Measurements from ENCODE around the gene LGMN. TPM values are rescaled to one million over a fixed set of nuclear protein-coding genes. Genes with fewer than 3 reads are reported as not detected.
A peak's percentile ranks its signal among the peaks of the same experiment; 100 is the strongest.

Gene LGMN
- total RNA-seq, 1 experiment from 2014 or later, result not detected

DNA sequence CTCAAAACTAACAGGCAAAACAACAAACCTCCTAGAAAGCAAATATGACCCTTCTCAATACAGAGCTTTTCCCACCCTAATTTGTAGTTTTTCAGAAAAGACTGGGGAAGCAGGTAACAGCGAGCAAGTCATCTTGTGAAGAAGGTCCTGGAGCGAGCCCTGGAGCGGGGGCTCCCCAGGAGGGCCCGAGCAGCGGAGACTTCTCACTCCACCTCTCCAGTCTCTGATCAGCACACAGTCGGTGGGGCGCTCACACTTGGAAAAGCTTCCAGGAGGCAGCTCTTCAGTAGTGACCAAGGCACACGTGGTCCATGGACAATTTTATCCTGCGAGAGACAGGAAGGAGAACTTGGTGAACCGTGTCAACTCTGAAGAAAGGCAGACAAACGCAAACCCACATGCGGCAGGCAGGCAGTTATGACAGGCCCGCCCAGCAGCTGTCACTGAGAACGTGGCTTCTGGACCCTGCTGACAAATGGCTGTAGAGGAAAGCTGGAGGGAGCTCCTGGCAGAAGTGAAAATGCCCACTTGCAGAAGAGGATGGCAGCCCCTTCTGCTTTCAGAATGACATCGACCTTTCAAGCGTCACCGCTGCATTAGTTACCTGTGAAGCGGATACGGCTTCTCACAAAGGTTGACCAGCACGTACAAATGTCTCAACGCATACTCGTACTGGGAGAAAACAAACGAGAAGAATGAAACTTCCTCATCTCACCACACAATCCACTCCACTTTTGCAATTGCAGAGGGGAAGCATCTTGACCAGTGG lies 44.2 kb downstream of the LGMN start:
- Histone ChIP-seq H3K9me3 (ENCODE audit: low read length) (no peaks in the 10 kb centered on the region), H3K4me2 (ENCODE audit: low read depth, low read length, poor library complexity, severe bottlenecking) (no peak overlapping the region), H3K36me3 (ENCODE audit: insufficient read depth, low read length) (no peaks in the 10 kb centered on the region), H3K9me2 (replicated peaks; ENCODE audit: insufficient read depth, low read length) (no peaks in the 10 kb centered on the region), H3K4me3 (ENCODE audit: low read length) (no peak overlapping the region), H3K79me2 (ENCODE audit: low read length) (no peaks in the 10 kb centered on the region), H3K27ac (ENCODE audit: low read length) (no peak overlapping the region), H3K27me3 (ENCODE audit: low read length) (no peaks in the 10 kb centered on the region), H4K20me1 (ENCODE audit: insufficient read depth, low read depth, low read length) (no peaks in the 10 kb centered on the region), H3K4me1 (ENCODE audit: low read length) (no peaks in the 10 kb centered on the region), H3K9ac (ENCODE audit: low read length) (no peak overlapping the region), H2AFZ (ENCODE audit: low read length) (no peak overlapping the region)
- peak; percentile 66 for DNase-seq

DNA sequence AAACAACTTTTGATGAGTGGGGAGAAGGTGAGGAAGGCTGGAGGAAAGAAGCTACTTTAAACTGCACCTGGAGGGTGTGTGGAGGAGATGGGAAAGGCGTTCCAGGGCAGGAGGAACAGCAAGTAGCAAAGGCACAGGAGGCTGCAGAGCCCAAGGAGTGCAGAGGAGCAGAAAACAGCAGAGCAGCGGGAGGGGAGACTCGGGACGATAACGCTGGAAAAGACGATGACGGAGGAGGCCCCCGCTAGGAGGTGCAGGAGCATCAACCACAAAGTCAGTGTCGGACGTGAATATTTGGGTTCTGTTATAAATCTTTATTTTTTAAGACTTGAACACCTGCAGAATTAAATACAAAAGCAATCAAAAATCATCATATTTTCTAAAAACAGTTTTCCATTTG lies 44.9 kb downstream of the LGMN start:
- no peak overlapping the region for H3K4me2 ChIP-seq (ENCODE audit: low read depth, low read length, poor library complexity, severe bottlenecking)
- H3K9ac ChIP-seq (ENCODE audit: low read length), result no peak overlapping the region

DNA sequence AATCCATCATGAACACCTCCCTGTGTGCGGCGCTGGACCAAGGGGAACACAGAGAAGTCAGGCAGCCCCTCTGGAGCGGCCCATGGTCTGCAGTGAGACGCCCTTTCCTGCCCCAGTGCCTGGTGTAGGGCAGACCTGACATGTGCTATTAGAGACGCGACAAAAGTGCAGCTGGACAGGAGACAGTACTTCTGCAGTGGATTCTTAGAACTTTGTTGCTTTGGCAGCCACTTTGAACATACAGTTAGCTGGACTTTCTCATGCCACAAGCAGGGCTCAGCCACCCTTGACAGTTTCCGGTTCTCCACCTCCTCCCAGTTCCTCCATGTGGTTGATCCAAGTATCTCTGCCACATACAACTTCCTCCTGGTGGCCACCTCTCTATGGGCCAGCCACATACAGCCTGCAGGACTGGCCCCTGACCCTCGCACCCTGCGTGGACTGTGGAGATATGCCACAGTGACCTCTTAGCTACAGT lies 45.9 kb downstream of the LGMN start:
- Histone ChIP-seq H2AFZ (ENCODE audit: low read length) (no peak overlapping the region), H3K36me3 (ENCODE audit: insufficient read depth, low read length) (no peaks in the 10 kb centered on the region), H3K4me1 (ENCODE audit: low read length) (no peaks in the 10 kb centered on the region), H4K20me1 (ENCODE audit: insufficient read depth, low read depth, low read length) (no peaks in the 10 kb centered on the region), H3K79me2 (ENCODE audit: low read length) (no peaks in the 10 kb centered on the region), H3K9ac (ENCODE audit: low read length) (no peak overlapping the region), H3K4me3 (ENCODE audit: low read length) (no peak overlapping the region), H3K27me3 (ENCODE audit: low read length) (no peaks in the 10 kb centered on the region), H3K9me2 (replicated peaks; ENCODE audit: insufficient read depth, low read length) (no peaks in the 10 kb centered on the region), H3K27ac (ENCODE audit: low read length) (no peak overlapping the region), H3K9me3 (ENCODE audit: low read length) (no peaks in the 10 kb centered on the region), H3K4me2 (ENCODE audit: low read depth, low read length, poor library complexity, severe bottlenecking) (no peak overlapping the region)
- no peak for DNase-seq

More for the DNA sequence above, 44.9 kb downstream of the LGMN start:
- Histone ChIP-seq H3K36me3 (ENCODE audit: insufficient read depth, low read length) (no peaks in the 10 kb centered on the region), H3K4me1 (ENCODE audit: low read length) (no peaks in the 10 kb centered on the region), H3K27ac (ENCODE audit: low read length) (no peak overlapping the region), H4K20me1 (ENCODE audit: insufficient read depth, low read depth, low read length) (no peaks in the 10 kb centered on the region), H3K4me3 (ENCODE audit: low read length) (no peak overlapping the region), H2AFZ (ENCODE audit: low read length) (no peak overlapping the region), H3K9me3 (ENCODE audit: low read length) (no peaks in the 10 kb centered on the region), H3K9me2 (replicated peaks; ENCODE audit: insufficient read depth, low read length) (no peaks in the 10 kb centered on the region), H3K27me3 (ENCODE audit: low read length) (no peaks in the 10 kb centered on the region), H3K79me2 (ENCODE audit: low read length) (no peaks in the 10 kb centered on the region)
- no peak for DNase-seq

DNA sequence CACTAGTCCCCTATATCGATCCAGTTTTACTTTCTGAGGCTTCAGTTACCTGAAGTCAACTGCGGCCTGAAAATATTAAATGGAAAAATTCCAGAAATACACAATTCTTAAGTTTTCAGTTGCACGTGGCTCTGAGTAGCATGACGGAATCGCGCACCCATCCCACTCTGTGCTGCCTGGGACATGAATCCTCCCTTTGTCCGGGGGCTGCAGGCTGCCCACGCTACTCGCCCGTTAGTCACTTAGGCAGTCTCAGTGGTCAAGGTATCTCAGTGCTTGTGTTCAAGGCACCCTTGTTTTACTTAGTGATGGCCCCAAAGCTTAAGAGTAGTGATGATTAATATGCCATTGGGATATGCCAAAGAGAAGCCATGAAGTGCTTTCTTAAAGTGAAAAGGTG lies 46.6 kb downstream of the LGMN start:
- H3K9me3 ChIP-seq (ENCODE audit: low read length), result no peaks in the 10 kb centered on the region
- no peak overlapping the region for H3K4me3 ChIP-seq (ENCODE audit: low read length)
- H3K9me2 ChIP-seq (replicated peaks; ENCODE audit: insufficient read depth, low read length), result no peaks in the 10 kb centered on the region
- H3K27me3 ChIP-seq (ENCODE audit: low read length), result no peaks in the 10 kb centered on the region
- H3K36me3 ChIP-seq (ENCODE audit: insufficient read depth, low read length), result no peaks in the 10 kb centered on the region
- no peaks in the 10 kb centered on the region for H3K4me1 ChIP-seq (ENCODE audit: low read length)
- no peak overlapping the region for H3K27ac ChIP-seq (ENCODE audit: low read length)
- no peaks in the 10 kb centered on the region for H4K20me1 ChIP-seq (ENCODE audit: insufficient read depth, low read depth, low read length)
- DNase-seq, result no peak
- H3K4me2 ChIP-seq (ENCODE audit: low read depth, low read length, poor library complexity, severe bottlenecking), result no peak overlapping the region
- H3K79me2 ChIP-seq (ENCODE audit: low read length), result no peaks in the 10 kb centered on the region
- no peak overlapping the region for H2AFZ ChIP-seq (ENCODE audit: low read length)
- no peak overlapping the region for H3K9ac ChIP-seq (ENCODE audit: low read length)

DNA sequence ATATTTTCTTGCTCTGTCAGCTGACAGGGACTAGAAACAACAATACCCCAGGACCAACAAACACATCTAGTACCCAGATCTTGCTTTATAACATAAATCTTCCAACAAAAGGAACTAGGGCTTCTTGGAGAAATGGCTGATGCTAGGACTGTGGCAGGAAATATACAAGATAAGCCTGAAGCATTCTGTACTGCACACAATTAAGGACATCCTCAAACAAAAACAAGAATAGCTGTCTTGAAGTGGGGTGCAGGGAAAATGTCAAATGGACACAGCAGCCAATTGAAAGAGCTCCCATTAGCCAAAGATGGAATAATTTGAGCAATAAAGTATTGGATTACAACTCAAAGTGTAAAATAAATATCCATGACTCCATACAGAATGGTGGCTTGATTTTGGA lies 50.0 kb downstream of the LGMN start:
- no peak overlapping the region for H2AFZ ChIP-seq (ENCODE audit: low read length)
- H4K20me1 ChIP-seq (ENCODE audit: insufficient read depth, low read depth, low read length), result no peaks in the 10 kb centered on the region
- H3K27me3 ChIP-seq (ENCODE audit: low read length), result no peaks in the 10 kb centered on the region
- no peak overlapping the region for H3K27ac ChIP-seq (ENCODE audit: low read length)
- H3K79me2 ChIP-seq (ENCODE audit: low read length), result no peaks in the 10 kb centered on the region
- H3K4me1 ChIP-seq (ENCODE audit: low read length), result no peaks in the 10 kb centered on the region
- H3K4me3 ChIP-seq (ENCODE audit: low read length), result no peak overlapping the region
- no peak for DNase-seq
- no peaks in the 10 kb centered on the region for H3K36me3 ChIP-seq (ENCODE audit: insufficient read depth, low read length)
- no peaks in the 10 kb centered on the region for H3K9me3 ChIP-seq (ENCODE audit: low read length)
- no peaks in the 10 kb centered on the region for H3K9me2 ChIP-seq (replicated peaks; ENCODE audit: insufficient read depth, low read length)
- H3K4me2 ChIP-seq (ENCODE audit: low read depth, low read length, poor library complexity, severe bottlenecking), result no peak overlapping the region
- H3K9ac ChIP-seq (ENCODE audit: low read length), result no peak overlapping the region

DNA sequence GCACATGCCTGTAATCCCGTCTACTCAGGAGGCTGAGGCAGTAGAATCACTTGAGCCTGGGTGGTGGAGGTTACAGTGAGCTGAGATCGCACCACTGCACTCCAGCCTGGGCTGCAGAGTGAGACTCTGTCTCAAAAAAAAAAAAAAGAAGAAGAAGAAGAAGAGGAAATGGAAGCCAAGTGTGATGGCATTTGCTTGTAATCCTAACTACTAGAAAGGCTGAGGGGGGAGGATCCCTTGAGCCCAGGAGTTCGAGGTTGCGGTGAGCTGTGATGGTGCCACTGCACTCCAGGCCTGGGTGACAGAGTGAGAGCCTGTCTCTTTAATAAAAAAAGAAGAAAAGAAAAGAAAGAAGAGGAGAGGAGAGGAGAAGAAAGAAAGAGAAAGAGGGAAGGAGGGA lies 52.1 kb downstream of the LGMN start:
- no peaks in the 10 kb centered on the region for H3K27me3 ChIP-seq (ENCODE audit: low read length)
- no peak for DNase-seq
- H3K9me2 ChIP-seq (replicated peaks; ENCODE audit: insufficient read depth, low read length), result no peaks in the 10 kb centered on the region
- H3K4me3 ChIP-seq (ENCODE audit: low read length), result no peak overlapping the region
- H3K36me3 ChIP-seq (ENCODE audit: insufficient read depth, low read length), result no peaks in the 10 kb centered on the region
- no peaks in the 10 kb centered on the region for H3K79me2 ChIP-seq (ENCODE audit: low read length)
- no peaks in the 10 kb centered on the region for H3K4me1 ChIP-seq (ENCODE audit: low read length)
- no peak overlapping the region for H3K4me2 ChIP-seq (ENCODE audit: low read depth, low read length, poor library complexity, severe bottlenecking)
- no peak overlapping the region for H3K27ac ChIP-seq (ENCODE audit: low read length)
- H2AFZ ChIP-seq (ENCODE audit: low read length), result no peak overlapping the region
- no peaks in the 10 kb centered on the region for H3K9me3 ChIP-seq (ENCODE audit: low read length)
- H3K9ac ChIP-seq (ENCODE audit: low read length), result no peak overlapping the region
- no peaks in the 10 kb centered on the region for H4K20me1 ChIP-seq (ENCODE audit: insufficient read depth, low read depth, low read length)

DNA sequence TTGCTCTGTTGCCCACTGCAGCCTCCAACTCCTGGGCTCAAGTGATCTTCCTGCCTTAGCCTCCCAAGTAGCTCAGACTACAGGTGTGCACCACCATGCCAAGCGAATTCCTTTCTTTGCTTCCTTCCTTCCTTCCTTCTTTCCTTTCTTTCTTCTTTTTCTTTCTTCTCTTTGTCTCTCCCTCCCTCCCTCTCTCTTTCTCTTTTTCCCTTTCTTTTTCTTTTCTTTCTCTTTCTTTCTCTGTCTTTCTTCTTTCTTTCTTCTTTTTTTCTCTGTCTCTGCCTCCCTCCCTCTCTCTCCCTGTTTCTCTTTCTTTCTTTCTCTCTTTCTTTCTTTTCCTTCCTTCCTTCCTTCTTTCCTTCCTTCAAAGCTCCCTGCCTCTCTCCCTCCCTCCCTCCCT lies 52.9 kb downstream of the LGMN start:
- Histone ChIP-seq H3K4me1 (ENCODE audit: low read length) (no peaks in the 10 kb centered on the region), H3K4me3 (ENCODE audit: low read length) (no peak overlapping the region), H3K27me3 (ENCODE audit: low read length) (no peaks in the 10 kb centered on the region), H3K36me3 (ENCODE audit: insufficient read depth, low read length) (no peaks in the 10 kb centered on the region), H3K4me2 (ENCODE audit: low read depth, low read length, poor library complexity, severe bottlenecking) (no peak overlapping the region), H4K20me1 (ENCODE audit: insufficient read depth, low read depth, low read length) (no peaks in the 10 kb centered on the region), H2AFZ (ENCODE audit: low read length) (no peak overlapping the region), H3K9ac (ENCODE audit: low read length) (no peak overlapping the region), H3K27ac (ENCODE audit: low read length) (no peak overlapping the region), H3K79me2 (ENCODE audit: low read length) (no peaks in the 10 kb centered on the region), H3K9me3 (ENCODE audit: low read length) (no peaks in the 10 kb centered on the region), H3K9me2 (replicated peaks; ENCODE audit: insufficient read depth, low read length) (no peaks in the 10 kb centered on the region)
- no peak for DNase-seq

DNA sequence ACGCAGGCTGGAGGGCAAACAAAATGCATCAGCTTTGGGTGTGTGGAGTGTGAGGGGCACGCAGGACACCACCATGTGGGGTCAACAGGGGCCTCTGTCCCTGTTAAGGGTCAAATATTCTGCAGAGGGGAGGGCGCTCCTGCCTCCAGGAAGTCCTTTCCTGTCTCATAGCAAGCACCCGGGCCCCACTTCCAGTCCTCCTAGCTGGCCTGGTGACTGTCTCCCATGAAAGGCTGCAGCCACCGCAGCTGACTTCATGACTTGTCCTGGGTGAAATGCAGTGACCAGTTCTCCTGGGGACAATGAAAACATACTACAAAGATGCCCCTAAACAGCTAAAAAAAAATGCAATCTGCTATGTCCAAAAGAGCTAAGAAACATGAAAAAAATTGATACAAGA lies 53.6 kb downstream of the LGMN start:
- no peaks in the 10 kb centered on the region for H3K9me2 ChIP-seq (replicated peaks; ENCODE audit: insufficient read depth, low read length)
- no peak overlapping the region for H2AFZ ChIP-seq (ENCODE audit: low read length)
- H3K27me3 ChIP-seq (ENCODE audit: low read length), result no peaks in the 10 kb centered on the region
- no peak overlapping the region for H3K27ac ChIP-seq (ENCODE audit: low read length)
- no peaks in the 10 kb centered on the region for H3K4me1 ChIP-seq (ENCODE audit: low read length)
- no peaks in the 10 kb centered on the region for H3K79me2 ChIP-seq (ENCODE audit: low read length)
- no peak for DNase-seq
- H4K20me1 ChIP-seq (ENCODE audit: insufficient read depth, low read depth, low read length), result no peaks in the 10 kb centered on the region
- no peak overlapping the region for H3K9ac ChIP-seq (ENCODE audit: low read length)
- no peaks in the 10 kb centered on the region for H3K36me3 ChIP-seq (ENCODE audit: insufficient read depth, low read length)
- no peak overlapping the region for H3K4me3 ChIP-seq (ENCODE audit: low read length)
- H3K9me3 ChIP-seq (ENCODE audit: low read length), result no peaks in the 10 kb centered on the region
- H3K4me2 ChIP-seq (ENCODE audit: low read depth, low read length, poor library complexity, severe bottlenecking), result no peak overlapping the region
